ENCODE results near the gene WNT10A.
A peak's percentile ranks its signal among the peaks of the same experiment; 100 is the strongest.

The WNT10A gene

DNA sequence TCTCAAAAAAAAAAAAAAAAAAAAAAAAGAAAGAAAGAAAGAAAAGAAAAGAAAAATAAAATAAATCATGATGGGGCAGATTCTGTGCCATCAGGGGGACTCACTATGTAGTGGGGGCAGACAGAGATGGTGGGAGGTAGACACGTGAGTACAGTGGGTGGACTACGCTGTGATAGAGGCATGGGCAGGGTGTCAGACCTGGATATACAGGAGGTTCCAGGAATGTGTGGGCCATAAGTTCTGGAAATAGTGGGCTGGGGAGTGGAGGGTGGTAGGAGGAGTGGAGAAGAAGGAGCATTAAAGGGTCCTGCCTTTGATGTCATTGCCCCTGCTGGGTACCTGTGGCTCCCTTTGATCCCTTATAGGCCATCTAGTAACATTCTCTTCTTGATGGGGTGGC, 29.9 kb upstream of the WNT10A start:
- Histone ChIP-seq H3K27me3 (peaks cover 75% of the 10 kb centered on the region), H3K9me3 (no peaks in the 10 kb centered on the region), H3K27ac (no peak overlapping the region), H3K4me3 (ENCODE audit: low read depth in 1 of 2, low read length in 1 of 2) (no peak overlapping the region), H3K36me3 (no peaks in the 10 kb centered on the region), H3K4me1 (ENCODE audit: control insufficient read depth in 1 of 2, insufficient read depth in 1 of 2, low read depth in 1 of 2, low read length in 1 of 2) (peaks cover 0 to 8% of the 10 kb centered on the region in 2 experiments)
- TF ChIP-seq CTCF (IDR thresholded peaks at IDR 0.05) = no peak

DNA sequence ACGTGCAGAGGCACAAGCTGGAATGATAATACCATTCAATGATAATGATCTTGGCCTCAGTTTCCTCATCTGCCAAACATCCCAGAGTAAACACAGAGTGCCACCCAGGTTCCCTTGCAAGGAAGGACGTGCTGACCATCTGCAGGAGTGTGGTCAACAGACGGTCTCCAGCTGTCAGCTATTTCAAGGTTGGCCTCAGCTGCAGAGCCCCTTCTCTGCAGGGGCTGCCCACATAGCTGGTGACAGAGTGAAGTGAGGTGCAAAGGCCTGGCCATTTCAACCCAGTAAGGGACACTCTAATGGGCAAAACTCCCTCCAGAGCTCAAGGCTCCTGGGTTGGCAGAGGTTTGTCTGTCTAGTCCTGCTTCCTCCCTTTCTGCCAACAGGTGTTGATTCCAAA, 29.4 kb upstream of the WNT10A start:
- H3K9me3 ChIP-seq = no peaks in the 10 kb centered on the region
- H3K36me3 ChIP-seq = no peaks in the 10 kb centered on the region
- no peak overlapping the region for H3K4me3 ChIP-seq (ENCODE audit: low read depth in 1 of 2, low read length in 1 of 2)
- no peak for TF ChIP-seq CTCF (IDR thresholded peaks at IDR 0.05)
- peaks cover 80% of the 10 kb centered on the region for H3K27me3 ChIP-seq
- H3K4me1 ChIP-seq (ENCODE audit: control insufficient read depth in 1 of 2, insufficient read depth in 1 of 2, low read depth in 1 of 2, low read length in 1 of 2) = peaks cover 0 to 8% of the 10 kb centered on the region in 2 experiments
- H3K27ac ChIP-seq = no peak overlapping the region

DNA sequence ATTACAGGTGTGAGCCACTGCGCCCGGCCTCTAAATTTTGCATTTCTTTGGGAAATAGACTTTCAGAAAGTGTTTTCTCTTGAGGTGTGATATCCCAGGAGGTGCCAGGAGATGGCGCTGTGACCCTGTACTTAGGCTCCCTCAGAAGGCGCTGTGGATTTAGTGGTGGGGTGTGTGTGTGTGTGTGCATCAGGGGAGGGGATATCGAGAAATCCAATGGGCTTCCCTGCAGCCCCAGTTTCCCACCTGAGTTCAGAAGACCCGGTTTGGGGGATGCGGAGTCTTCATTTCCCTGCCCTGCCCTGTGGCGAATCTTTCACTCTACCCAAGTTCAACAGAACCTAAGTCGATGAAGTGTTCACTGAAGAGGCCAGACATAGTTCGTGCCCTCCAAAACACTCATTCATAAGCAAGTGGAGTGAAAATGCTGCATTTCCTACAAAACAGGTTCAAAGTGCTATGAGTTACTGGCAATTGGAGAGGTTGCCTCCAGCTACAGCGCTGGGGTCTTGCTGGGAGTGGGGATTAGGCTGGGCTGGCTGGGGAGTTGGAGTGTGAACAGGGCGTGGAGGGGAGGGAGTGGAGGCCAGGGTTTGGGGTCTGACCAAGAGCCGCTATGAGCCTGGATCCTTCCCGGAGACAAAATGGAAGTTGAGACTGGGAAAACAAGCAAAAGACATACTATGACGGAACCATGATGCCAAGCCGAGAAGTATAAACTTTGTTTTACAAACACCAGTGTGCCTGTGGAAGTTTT, 27.6 kb upstream of the WNT10A start:
- TF ChIP-seq CTCF (IDR thresholded peaks at IDR 0.05) = peak; percentile 52
- H3K27me3 ChIP-seq = peaks cover 96% of the 10 kb centered on the region
- no peak overlapping the region for H3K4me3 ChIP-seq (ENCODE audit: low read depth in 1 of 2, low read length in 1 of 2)
- H3K36me3 ChIP-seq = no peaks in the 10 kb centered on the region
- no peak overlapping the region for H3K27ac ChIP-seq
- H3K9me3 ChIP-seq = no peaks in the 10 kb centered on the region
- H3K4me1 ChIP-seq (ENCODE audit: control insufficient read depth in 1 of 2, insufficient read depth in 1 of 2, low read depth in 1 of 2, low read length in 1 of 2) = no peaks in the 10 kb centered on the region

DNA sequence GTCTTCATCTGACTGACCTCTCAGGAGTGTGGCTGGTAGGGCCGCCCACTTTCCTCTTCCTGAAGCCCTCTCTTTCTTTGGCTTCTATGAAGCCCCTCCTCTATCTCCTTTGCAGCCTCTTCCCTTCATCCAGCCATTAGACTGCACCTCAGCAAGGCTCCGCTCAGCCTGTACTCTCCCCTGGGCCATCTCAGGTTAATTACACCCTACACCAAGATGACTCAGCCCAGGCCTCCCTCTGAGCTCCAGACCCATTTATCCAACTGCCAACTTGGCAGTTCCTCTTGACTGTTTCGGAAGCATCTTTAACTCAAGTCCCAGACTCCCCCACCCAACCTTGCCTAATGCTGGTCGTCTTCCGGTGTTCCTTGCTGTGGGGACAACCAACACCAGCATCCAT, 26.9 kb upstream of the WNT10A start:
- H3K27ac ChIP-seq = no peak overlapping the region
- H3K9me3 ChIP-seq = no peaks in the 10 kb centered on the region
- no peak overlapping the region for H3K4me3 ChIP-seq (ENCODE audit: low read depth in 1 of 2, low read length in 1 of 2)
- H3K4me1 ChIP-seq (ENCODE audit: control insufficient read depth in 1 of 2, insufficient read depth in 1 of 2, low read depth in 1 of 2, low read length in 1 of 2) = no peaks in the 10 kb centered on the region
- H3K36me3 ChIP-seq = no peaks in the 10 kb centered on the region
- no peak for TF ChIP-seq CTCF (IDR thresholded peaks at IDR 0.05)
- peaks cover 96% of the 10 kb centered on the region for H3K27me3 ChIP-seq

DNA sequence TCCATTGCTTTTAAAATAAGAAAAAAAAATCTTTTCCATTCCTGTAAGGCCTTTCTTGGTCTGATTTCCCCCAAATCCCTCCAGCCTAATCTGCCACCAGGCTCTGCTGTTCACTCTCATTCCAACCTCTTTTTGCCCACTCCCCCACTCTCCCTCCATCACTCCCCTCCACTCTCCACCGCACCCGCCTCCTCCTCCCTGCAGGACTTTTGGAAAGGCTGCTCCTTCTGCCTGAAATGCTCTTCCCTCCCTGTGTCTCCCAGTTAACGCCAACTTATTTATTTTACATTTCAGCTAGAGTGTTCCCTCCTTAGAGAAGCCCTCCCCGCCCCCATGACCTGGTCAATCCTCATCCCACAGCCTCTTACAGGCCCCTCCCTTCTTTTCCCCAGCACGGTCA, 25.8 kb upstream of the WNT10A start:
- H3K4me3 ChIP-seq (ENCODE audit: low read depth in 1 of 2, low read length in 1 of 2) = no peak overlapping the region
- TF ChIP-seq CTCF (IDR thresholded peaks at IDR 0.05) = no peak
- no peaks in the 10 kb centered on the region for H3K4me1 ChIP-seq (ENCODE audit: control insufficient read depth in 1 of 2, insufficient read depth in 1 of 2, low read depth in 1 of 2, low read length in 1 of 2)
- H3K36me3 ChIP-seq = no peaks in the 10 kb centered on the region
- H3K27me3 ChIP-seq = peaks cover 97% of the 10 kb centered on the region
- H3K9me3 ChIP-seq = no peaks in the 10 kb centered on the region
- H3K27ac ChIP-seq = no peak overlapping the region
